ENCODE results near the gene GET4.
A peak's percentile ranks its signal among the peaks of the same experiment; 100 is the strongest.
"Not testable (repeated sequence)": the region's sequence is repeated elsewhere in the genome, so short reads cannot be mapped to it uniquely, and the experiment has no call there.

GET4 gene

GRCh38 chr7:900331-901040, 24.1 kb downstream of the GET4 start:
- DNase-seq (ENCODE audit: low read depth) = no peak

GRCh38 chr7:901041-901387, 24.7 kb downstream of the GET4 start:
- DNase-seq (ENCODE audit: low read depth) = no peak

DNA sequence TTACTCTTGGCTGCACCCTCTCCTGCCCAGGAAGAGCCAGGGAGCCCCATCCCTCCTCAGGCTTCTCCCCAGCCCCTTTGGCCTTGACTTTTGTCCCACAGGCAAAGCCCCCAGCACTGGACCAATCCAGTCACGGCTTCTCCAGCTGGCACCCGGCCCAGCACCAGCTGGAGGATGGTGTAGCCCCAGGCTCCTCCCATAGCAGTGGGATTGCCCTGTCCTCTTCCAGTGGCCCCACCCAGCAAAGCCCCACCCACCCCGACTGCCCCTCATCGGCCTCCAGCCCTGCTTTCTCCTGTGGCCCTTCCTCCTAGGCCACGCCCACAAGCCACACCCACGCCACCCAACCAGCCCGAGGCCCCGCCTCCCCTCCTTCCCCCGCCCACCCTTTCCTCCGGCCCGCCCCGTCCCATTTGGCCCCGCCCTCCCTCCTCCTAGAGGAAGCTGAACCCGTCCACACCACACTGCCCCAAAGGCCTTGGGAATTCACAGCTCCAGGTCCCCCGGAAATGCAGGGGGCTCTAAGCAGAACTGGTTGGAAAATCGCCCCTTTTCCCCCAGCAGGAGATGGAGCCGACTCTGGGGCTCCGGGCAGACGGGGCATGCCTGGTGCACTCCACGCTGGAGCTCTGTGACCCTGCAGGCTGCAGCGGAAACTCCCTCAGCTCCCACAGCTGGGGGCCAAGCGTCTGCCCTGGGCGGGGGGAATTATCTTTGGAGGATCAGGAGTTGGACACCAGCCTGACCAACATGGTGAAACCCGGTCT, 25.2 kb downstream of the GET4 start:
- peak; percentile 8 for DNase-seq (ENCODE audit: low read depth)

DNA sequence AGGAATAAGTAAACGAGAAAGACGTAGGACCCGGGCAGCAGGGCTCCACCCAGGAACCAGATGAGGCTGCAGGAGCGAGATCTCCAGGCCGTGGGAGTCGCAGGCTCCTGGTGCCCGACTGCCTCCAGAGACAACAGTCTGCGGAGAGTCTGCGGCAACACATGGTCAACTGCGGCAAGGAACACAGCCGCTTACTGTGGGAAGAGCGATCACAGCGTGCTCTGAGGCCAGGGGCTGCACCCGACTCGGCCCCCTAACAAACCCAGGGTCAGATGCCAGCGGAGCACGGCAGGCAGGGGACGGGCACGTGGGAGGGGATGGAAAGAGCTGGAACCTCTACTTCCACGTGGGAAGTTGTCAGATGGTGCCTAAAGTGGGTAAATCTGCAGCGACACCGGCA, 26.6 kb downstream of the GET4 start:
- DNase-seq (ENCODE audit: low read depth) = no peak

- DNase-seq (ENCODE audit: low read depth) = no peak
Observed at GRCh38 chr7:903921-904755, 27.8 kb downstream of the GET4 start.

DNA sequence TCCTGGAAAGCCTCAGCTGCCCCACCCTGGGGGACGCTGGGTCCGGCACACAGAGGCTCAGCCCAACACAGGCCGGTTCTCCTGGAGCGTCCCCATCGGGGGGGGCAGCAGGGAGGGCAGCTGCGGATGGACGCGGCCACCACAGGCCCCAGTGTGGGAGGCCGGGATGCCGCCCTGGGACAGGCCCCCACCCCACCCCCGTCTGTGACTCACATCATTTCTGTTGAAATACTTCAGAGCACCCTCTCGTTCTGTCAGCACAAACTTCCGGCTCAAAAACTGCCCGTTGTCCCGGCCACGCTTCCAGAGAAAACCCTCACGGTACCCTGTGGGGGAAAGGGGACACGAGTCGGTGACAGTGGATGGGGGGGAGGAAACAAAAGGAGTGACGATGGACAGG, 28.5 kb downstream of the GET4 start:
- no peak for DNase-seq (ENCODE audit: low read depth)

DNA sequence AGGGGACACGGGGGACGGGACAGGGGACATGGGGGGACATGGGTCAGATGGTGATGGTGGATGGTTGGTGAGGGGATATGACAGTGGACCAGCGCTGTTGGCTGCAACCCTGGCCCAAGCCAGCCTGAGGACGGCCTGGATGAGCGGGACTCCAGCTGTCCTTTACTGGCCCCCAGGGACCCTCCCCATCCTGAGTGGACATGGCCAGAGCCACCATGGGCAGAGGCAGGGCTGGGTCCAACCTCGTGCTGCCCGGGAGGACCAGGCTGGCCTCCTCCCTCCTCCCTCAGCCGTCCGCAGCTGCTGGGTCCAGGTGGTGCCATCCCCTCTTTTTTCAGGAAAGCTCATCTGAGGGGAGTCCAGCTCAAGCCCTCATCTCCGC, 30.4 kb downstream of the GET4 start:
- DNase-seq (ENCODE audit: low read depth) = no peak

GRCh38 chr7:907158-907980, 31.0 kb downstream of the GET4 start:
- DNase-seq (ENCODE audit: low read depth) = no peak

DNA sequence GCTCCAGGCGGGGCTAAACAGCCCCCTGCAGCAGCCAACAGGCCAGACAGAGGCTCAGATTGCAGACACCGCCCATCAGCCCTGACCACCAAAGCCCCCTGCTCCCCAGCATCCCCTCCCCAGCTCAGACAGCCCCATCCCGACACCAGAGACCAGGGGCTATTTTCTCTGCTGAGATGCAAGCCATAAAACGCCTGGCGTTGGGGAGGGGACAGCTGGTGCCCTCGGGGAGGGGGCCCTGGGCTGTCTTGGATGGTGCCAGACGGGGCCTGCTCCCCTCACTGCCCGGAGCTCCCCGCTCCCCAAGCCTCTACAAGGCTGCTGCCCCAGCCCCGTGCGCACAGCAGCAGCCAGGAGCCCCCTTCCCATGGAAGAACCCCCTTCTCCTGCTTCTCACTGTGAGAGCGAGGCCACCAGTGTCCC, 31.8 kb downstream of the GET4 start:
- DNase-seq (ENCODE audit: low read depth) = no peak

DNA sequence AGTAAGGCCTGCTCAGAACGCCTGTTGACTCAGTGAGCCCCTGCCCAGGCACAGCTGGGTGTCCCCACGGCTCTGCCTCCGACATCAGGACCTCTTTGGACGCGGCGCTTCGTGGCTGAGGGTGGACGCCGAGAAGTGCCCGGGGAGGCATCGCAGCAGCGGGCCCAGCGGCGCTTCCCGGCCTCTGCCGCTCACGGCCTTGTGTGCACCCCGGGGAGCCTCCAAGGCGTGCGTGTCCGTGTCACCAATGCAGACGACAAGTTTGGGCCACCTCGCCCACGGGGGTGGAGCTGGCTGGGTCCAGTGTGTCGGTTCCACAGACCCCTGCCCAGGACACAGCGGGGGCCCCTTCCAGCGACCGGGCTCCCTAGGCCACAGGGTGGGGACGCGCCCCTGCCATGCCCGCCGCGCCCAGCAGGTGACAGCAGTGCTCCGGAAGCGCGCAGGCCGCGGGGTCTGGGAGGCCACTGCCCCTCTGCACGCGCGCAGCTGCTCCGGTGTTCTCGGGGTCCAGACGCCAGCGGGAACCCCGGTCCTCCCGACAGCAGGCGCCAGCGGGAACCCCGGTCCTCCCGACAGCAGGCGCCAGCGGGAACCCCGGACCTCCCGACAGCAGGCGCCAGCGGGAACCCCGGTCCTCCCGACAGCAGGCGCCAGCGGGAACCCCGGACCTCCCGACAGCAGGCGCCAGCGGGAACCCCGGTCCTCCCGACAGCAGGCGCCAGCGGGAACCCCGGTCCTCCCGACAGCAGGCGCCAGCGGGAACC, 32.4 kb downstream of the GET4 start:
- DNase-seq (ENCODE audit: low read depth) = not testable (repeated sequence)

DNA sequence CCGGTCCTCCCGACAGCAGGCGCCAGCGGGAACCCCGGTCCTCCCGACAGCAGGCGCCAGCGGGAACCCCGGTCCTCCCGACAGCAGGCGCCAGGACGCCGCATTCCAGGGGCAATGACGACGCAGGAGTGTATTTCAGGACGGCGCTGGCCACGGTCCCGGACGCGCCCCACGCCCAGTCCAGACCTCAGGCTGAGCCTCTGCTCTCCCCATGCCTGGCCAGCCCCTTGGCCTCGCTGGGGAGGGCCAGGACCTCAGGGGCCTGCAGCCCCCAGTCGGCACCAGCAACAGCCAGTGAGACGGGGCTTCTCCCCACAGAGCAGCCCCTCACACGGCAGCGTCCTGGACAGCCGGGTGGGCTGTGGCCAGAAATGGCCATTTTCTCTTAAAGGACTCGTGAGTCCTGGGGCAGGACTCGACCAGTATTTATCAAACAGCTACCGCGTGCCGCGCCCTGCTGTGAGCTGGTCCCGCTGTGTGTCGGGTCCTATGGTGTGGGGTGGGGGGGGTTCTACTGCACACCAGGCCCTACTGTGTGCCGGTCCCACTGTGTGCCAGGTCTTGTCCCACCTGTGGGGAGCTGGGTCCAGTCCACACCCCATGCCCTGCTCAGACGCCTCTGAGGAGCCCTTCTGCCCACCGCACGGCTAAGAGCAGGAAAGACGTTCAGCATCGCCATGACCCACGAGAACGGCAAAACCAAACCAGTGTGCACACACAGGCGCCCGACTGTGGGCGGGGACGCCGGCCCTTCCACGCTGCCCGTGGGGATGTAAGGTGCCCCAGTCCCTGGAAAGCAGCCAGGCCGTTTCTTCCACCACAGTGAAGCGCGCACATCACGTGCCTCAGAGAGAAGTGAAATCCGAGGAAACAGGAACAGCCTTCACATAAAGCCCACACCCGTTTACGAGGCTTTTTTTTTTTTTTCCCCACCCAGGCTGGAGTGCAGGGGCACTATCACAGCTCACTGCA, 33.3 kb downstream of the GET4 start:
- no peak for DNase-seq (ENCODE audit: low read depth)

GRCh38 chr7:910441-910861, 34.1 kb downstream of the GET4 start:
- DNase-seq (ENCODE audit: low read depth) = no peak

DNA sequence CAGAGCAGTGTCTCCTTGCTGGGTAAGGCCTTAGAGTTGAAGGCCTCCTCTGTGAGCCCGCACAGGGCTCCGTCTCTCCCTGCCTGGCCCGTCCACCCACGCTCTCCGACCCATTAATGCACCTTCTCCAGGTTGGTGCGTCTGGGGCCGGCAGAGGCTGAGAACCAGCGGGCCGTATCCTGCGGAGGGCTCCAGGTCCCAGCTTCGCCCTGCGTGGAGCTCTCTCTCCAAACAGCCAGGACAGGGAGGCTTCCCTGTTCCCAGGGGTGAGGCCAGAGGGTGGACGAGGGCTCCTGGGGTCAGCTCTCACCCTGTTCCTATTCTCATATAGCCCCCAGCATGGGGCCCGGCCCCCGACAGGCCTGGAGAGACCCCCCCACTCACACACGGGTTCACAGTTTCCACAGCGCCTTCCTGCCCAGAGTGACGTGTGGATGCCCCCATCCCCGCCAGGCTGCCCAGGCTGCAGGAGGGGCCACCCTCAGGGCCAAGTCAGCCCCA, 34.6 kb downstream of the GET4 start:
- DNase-seq (ENCODE audit: low read depth) = no peak

DNA sequence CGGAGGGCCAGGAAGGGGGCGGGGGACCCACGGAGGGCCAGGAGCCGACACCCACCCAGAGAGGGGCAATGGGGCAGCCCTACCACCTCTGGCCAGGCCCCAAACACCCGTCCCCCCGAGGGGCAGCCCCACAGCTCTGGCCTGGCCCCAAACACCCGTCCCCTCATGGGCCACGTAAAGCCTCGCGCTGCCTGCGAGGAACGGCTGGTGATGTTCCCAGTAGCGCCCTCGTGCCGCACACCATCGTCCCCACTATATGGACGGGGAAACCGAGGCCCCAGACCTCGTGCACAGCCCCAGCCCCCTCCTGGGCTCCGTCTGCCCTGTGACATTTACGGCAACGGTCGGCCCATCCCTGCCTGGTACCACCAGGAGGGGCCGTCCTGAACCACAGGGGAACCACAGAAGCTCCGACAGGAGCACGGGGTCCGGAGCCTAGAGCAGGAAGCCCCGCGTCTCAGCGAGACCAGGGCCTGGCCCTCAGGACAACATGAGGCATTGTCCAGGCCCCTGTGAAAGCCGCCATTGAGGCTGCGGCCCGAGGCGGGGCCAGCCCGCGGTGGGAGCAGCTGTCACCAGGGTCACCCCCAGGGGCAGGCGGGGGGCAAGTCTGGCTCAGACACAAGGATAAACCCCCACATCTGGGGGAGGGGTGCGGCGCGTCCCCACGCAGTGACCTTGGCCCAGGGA, 35.6 kb downstream of the GET4 start:
- DNase-seq (ENCODE audit: low read depth) = no peak

- DNase-seq (ENCODE audit: low read depth) = no peak
Observed at GRCh38 chr7:913736-914520, 37.6 kb downstream of the GET4 start.

GRCh38 chr7:914521-915194, 38.3 kb downstream of the GET4 start:
- DNase-seq (ENCODE audit: low read depth) = no peak

- no peak for DNase-seq (ENCODE audit: low read depth)
Observed at GRCh38 chr7:915291-916218, 39.2 kb downstream of the GET4 start.
